HEK293T (cell line): Measurements from ENCODE around the gene TRAF2.

Experiments used
- ARNT ChIP-seq: fragments of 450-650 bp; IDR thresholded peaks from 2 replicates; pipeline ENCODE4 v1.6.1; 2017; ENCODE audit warnings: mild to moderate bottlenecking
- FOXA1 ChIP-seq: fragments of 450-650 bp; IDR thresholded peaks from 2 replicates; pipeline ENCODE4 v1.6.1; 2016; ENCODE audit warnings: mild to moderate bottlenecking
- ZNF384 ChIP-seq: fragments of 450-650 bp; IDR thresholded peaks from 2 replicates; pipeline ENCODE4 v1.6.1; 2016

DNA sequence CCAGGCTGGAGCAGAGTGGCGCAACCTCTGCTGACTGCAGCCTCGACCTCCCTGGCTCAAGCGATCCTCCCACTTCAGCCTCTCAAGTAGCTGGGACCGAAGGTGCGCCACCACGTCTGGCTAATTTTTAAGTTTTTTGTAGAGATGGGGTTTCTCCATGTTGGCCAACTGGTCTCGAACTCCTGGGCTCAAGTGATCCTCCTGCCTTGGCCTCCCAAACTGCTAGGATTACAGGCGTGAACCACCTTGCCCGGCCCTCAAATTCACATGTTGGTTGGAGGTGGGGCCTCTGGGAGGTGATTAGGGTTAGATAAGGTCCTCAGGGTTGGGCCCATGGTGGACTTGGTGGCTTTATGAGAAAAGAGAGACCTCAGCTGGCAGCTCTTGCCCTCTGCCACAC lies 75.8 kb downstream of the TRAF2 start:
- TF ChIP-seq FOXA1 = no peak
- no peak for TF ChIP-seq ARNT
- no peak for TF ChIP-seq ZNF384
